DND-41 (cell line): ENCODE measurements around the gene TBL1Y.

Experiments used
- EZH2 ChIP-seq: IDR thresholded peaks from 3 replicates; pipeline ENCODE4 v1.6.1; 2012; ENCODE audit warnings: borderline replicate concordance, low read depth, mild to moderate bottlenecking, moderate library complexity, low read length, inconsistent platforms; ENCODE audit not compliant: severe bottlenecking
- TF ChIP-seq, protein P1 (sequence below): IDR thresholded peaks from 2 replicates; pipeline ENCODE4 v1.5.1; 2012; ENCODE audit warnings: borderline replicate concordance, low read length, moderate library complexity, mild to moderate bottlenecking; ENCODE audit not compliant: poor library complexity, severe bottlenecking; ENCODE audit errors: extremely low read depth

DNA sequence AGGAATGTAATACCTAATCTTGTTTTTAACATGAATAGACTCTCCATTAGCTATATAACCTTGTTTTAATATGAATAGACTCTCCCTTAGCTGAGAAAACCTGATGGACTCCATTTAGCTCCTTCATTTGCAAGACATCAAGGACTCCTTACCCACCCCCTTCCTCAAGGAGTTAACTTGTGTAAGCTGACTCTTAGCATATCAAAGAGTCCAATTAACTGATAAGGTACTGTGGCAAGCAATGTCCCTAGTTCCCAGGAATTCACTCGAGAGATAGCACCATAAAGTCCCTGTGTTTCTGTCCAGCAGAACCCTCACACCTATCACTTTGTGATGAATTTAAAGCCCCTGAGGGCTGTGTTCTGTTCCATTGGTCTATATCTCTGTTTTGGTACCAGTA lies 15.3 kb upstream of the TBL1Y start:
- TF ChIP-seq, protein P1, sequence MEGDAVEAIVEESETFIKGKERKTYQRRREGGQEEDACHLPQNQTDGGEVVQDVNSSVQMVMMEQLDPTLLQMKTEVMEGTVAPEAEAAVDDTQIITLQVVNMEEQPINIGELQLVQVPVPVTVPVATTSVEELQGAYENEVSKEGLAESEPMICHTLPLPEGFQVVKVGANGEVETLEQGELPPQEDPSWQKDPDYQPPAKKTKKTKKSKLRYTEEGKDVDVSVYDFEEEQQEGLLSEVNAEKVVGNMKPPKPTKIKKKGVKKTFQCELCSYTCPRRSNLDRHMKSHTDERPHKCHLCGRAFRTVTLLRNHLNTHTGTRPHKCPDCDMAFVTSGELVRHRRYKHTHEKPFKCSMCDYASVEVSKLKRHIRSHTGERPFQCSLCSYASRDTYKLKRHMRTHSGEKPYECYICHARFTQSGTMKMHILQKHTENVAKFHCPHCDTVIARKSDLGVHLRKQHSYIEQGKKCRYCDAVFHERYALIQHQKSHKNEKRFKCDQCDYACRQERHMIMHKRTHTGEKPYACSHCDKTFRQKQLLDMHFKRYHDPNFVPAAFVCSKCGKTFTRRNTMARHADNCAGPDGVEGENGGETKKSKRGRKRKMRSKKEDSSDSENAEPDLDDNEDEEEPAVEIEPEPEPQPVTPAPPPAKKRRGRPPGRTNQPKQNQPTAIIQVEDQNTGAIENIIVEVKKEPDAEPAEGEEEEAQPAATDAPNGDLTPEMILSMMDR, result no peak
- TF ChIP-seq EZH2, result no peak
